Lung microvascular endothelial cell (primary cell): ENCODE measurements around the gene BRIP1. TPM values are rescaled to one million over a fixed set of nuclear protein-coding genes. Genes with fewer than 3 reads are reported as not detected.
"Not testable (repeated sequence)": the region's sequence is repeated elsewhere in the genome, so short reads cannot be mapped to it uniquely, and the experiment has no call there.

ENCODE experiments used
- DNase-seq, 2 donors: peaks; one replicate each; pipeline versions ENCODE4 v3.0.0 to v3.0.0-alpha.2; 2010; ENCODE audit warnings: low read depth in 2 of 2
- total RNA-seq: library from RNA; depleted of rRNA; stranded (reverse); fragments of >200 nt; gene quantifications from 2 replicates; pipeline ENCODE4 v1.2.1, GENCODE V29; 2014

BRIP1 gene
- total RNA-seq, 1 donor from 2014 or later, result 1.8 TPM

GRCh38 chr17:61700252-61700651 is 163.1 kb downstream of the BRIP1 start:
- peak in 1 of 2 donors; percentile 1 for DNase-seq

GRCh38 chr17:61699694-61700093 is 163.6 kb downstream of the BRIP1 start:
- DNase-seq, result no peak

DNA sequence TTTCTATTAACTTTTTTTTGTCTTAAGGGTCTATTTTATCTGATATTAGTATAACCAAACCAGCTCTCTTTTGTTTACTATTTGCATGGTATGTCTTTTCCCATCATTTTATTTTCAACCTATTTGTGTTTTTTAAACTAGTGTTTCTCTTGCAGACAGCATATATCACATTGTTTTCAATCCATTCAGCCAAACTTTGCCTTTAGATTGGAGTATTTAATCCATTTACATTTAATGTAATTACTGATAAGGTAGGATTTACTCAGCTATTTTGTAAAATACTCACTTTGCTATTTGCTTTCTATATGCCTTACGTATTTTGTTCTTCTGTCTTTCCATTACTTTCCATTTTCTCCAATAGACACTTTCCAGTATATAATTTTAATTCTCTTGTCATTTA is 164.3 kb downstream of the BRIP1 start:
- no peak for DNase-seq

DNA sequence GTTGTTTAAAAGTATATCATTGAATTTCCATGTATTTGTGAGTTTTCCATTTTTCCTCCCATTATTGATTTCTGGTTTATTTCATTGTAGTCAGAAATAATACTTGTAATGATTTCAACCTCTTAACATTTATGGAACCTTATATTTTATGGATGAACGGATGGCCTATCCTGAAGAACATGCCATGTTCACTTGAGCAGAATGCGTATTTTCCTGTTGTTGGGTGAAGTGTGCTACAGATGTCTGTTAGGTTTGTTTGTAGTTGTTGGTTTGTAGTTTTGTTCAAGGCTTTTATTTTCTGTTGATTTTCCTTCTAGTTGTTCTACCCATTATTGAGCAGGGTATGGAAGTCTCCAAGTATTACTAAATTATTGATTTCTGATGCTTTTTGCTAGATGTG is 165.1 kb downstream of the BRIP1 start:
- DNase-seq, result no peak

GRCh38 chr17:61695779-61696337 is 167.5 kb downstream of the BRIP1 start:
- no peak for DNase-seq

GRCh38 chr17:61694095-61694494 is 169.2 kb downstream of the BRIP1 start:
- DNase-seq, result no peak

DNA sequence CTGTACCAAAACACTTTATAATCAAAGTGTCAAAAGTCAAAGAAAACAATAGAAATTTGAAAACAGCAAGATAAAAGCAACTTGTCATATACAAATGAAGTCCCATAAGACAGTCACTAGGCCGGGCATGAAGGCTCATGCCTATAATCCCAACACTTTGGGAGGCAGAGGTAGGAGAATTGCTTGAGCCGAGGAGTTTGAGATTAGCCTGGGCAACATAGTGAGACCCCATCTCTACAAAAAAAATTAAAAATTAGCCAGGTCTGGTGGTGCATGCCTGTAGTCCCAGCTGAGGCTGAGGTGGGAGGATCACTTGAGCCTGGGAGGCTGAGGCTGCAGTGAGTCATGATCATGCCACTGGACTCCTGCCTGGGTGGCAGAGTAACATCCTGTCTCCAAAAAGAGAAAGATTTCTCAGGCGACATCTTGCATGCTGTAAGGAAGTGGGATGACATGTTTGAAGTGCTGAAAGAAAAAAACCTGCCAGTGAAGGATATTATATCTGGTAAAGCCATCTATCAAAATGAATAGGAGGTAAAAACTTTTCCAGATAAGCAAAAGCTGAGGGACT is 173.6 kb downstream of the BRIP1 start:
- DNase-seq, result peak in 1 of 2 donors; percentile 4

DNA sequence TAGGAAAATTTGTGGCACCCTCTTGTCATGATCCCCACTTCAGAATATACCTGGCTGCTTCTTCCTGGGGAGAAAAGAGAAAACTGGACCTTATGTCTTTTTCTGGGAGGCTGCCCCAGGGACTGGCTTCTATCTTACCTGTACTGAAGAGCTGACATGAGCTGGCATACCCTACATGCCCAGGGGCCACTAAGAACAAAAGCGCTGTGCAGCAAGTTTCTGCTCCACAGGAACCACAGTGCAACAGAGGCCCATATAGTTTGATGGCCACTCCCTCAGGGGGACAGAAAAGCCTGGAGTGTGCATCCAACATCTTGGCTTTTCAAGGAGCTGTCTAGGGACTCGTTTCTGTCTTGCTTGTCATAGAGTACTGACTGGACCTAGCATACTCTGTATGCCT is 175.6 kb downstream of the BRIP1 start:
- no peak for DNase-seq

GRCh38 chr17:61686113-61686512 is 177.2 kb downstream of the BRIP1 start:
- DNase-seq, result no peak

- no peak for DNase-seq
Measured at GRCh38 chr17:61684818-61685217, 178.5 kb downstream of the BRIP1 start.

- no peak for DNase-seq
Measured at GRCh38 chr17:61684172-61684571, 179.2 kb downstream of the BRIP1 start.

DNA sequence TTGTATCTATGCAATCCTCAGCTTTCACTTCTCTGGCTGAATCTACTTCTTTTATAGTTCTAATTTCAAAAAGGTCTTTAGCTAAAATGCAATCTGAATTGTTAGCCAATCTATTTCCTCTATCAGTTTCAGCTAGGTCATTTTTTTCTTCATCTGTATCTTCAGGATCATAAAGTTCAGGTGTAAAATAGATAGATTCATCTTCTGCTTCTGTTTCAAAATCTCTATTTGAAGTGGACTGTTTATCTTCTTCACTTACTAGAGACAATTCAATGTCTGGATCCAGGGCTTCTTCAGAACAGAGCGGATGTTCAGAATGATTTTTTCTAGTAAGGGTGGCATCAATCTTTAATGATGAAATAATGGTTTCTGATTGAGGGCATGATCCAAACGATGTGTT is 179.9 kb downstream of the BRIP1 start:
- DNase-seq, result no peak

DNA sequence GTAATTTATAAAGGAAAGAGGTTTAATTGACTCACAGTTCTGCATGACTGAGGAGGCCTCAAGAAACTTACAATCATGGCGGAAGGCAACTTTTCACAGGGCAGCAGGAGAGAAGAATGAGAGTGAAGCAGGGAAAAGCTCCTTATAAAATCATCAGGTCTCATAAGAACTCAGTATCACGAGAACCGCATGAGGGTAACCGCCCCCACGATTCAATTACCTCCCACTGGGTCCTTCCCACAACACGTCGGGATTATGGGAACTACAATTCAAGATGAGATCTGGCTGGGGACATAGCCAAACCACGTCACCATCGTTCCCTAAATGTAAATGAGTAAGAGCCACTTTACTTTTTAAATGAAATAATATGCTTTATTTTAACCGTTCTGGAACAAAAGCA is 182.4 kb downstream of the BRIP1 start:
- no peak for DNase-seq

GRCh38 chr17:61678339-61678738 is 185.0 kb downstream of the BRIP1 start:
- DNase-seq, result no peak

DNA sequence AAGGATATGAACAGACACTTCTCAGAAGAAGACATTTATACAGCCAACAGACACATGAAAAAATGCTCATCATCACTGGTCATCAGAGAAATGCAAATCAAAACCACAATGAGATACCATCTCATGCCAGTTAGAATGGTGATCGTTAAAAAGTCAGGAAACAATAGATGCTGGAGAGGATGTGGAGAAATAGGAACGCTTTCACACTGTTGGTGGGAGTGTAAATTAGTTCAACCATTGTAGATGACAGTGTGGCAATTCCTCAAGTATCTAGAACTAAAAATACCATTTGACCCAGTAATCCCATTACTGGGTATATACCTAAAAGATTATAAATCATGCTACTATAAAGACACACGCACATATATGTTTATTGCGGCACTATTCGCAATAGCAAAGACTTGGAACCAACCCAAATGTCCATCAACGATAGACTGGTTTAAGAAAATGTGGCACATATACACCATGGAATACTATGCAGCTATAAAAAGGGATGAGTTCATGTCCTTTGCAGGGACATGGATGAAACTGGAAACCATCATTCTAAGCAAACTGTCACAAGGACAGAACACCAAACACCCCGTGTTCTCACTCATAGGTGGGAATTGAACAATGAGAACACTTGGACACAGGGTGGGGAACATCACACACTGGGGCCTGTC is 186.0 kb downstream of the BRIP1 start:
- not testable (repeated sequence) for DNase-seq

- DNase-seq, result not testable (repeated sequence)
Measured at GRCh38 chr17:61676522-61676921, 186.8 kb downstream of the BRIP1 start.

DNA sequence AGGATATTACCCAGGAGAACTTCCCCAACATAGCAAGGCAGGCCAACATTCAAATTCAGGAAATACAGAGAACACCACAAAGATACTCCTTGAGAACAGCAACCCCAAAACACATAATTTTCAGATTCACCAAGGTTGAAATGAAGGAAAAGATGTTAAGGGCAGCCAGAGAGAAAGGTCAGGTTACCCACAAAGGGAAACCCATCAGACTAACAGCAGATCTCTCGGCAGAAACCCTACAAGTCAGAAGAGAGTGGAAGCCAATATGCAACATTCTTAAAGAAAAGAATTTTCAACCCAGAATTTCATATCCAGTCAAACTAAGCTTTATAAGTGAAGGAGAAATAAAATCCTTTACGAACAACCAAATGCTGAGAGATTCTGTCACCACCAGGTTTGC is 188.7 kb downstream of the BRIP1 start:
- DNase-seq, result not testable (repeated sequence)

- DNase-seq, result not testable (repeated sequence)
Measured at GRCh38 chr17:61673019-61673897, 190.1 kb downstream of the BRIP1 start.

DNA sequence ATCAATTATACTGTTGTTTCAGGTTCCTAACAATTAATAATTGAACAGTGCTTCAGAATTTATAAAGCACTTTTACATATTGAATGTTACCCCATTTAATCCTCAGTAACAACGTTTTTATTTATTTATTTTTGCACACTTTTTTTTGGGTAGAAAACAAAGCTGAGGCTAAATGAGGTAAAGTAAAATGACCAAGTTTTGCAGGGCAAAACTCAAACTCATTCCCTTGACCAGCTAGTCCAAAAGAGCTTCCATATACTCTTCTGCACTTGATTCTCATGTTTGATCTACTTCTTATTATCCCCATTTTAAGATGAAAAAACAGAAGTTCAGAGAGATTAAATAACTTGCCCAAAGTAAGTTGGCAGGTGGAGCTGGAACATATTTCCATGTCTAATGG is 191.2 kb downstream of the BRIP1 start:
- DNase-seq, result no peak

DNA sequence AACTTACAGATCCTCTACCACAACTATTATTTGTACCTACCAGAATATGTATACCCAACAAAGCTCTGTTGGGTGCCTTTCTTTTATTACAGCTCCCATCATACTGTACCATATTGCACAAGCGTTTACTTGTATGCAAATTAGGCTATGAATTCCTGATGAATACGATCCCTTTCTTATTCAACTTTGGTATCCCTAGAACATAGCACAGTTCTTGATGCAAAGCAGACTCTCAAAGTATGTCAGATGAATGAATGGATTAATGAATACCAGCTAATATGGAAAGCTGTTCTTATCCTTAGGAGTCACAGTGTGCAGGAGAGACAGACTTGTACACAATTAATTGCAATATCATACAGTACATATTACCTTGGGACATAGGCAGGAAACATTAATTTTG is 192.6 kb downstream of the BRIP1 start:
- DNase-seq, result no peak

GRCh38 chr17:61669522-61669921 is 193.8 kb downstream of the BRIP1 start:
- DNase-seq, result no peak

DNA sequence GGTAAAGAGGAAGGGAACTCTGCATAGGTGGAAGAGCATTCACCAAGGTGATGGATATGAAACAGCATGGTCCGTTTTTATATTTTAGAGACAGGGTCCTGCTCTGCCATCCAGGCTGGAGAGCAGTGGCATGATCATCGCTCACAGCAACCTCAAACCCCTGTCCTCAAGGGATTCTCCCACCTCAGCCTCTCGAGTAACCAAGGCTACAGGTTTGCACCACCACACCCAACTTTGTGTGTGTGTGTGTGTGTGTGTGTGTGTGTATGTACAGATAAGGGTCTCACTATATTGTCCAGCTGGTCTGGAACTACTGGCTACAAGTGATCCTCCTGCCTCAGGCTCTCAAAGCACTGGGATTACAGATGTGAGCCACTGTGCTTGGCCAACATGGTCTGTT is 194.8 kb downstream of the BRIP1 start:
- DNase-seq, result no peak
